Measurements from ENCODE around the gene SAMD8.

GRCh38 chr10:75106242-75106641 is 5.2 kb upstream of the SAMD8 start:
- TF ChIP-seq CTCF (IDR thresholded peaks at IDR 0.05; ENCODE audit: insufficient read depth, low read length): no peak
- no peak for TF ChIP-seq REST (IDR thresholded peaks at IDR 0.05; ENCODE audit: insufficient replicate concordance, low read depth)
